ENCODE data around the gene ARL8A. TPM values are rescaled to one million over a fixed set of nuclear protein-coding genes. Genes with fewer than 3 reads are reported as not detected.
"Not testable (repeated sequence)": the region's sequence is repeated elsewhere in the genome, so short reads cannot be mapped to it uniquely, and the experiment has no call there.

ARL8A gene
- total and polyA plus RNA-seq, 4 donors = 8.4 to 25.7 (median 20.2) TPM

DNA sequence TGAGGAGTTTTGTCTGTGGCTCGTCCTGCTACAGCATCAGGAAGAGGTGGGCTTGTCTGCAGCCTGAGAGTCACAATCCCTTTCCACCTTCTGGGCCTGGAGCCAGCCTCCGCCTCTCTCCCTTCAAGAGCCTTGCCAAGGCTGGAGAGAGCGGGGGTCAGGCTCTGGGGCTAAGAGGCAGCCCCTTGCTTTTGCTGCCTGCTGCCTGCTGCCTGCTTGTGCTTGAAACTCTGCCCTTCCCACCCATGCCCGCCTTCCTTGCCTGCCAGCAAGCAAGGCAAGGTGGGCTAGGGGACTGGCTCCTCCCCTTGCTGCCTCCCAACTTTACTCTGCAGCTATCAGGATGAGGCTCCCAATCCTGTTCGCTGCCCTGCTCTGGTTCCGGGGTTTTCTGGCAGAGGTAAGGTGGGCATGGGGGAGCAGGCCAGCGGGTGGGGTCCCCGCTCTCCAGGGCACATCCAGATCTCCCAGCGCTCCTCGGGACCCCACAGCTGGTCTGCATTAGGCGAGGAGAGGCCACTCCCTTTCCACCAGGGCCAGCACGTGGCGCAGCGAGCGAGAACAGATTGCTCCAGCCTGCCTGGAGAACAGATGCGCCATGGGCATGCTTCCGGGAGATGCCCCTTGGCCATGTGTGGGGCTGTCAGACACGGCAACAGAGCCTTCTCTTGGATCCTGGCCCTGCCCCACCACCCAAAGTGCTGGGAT, 23.3 kb upstream of the ARL8A start (continued):
- TF ChIP-seq, protein P1, sequence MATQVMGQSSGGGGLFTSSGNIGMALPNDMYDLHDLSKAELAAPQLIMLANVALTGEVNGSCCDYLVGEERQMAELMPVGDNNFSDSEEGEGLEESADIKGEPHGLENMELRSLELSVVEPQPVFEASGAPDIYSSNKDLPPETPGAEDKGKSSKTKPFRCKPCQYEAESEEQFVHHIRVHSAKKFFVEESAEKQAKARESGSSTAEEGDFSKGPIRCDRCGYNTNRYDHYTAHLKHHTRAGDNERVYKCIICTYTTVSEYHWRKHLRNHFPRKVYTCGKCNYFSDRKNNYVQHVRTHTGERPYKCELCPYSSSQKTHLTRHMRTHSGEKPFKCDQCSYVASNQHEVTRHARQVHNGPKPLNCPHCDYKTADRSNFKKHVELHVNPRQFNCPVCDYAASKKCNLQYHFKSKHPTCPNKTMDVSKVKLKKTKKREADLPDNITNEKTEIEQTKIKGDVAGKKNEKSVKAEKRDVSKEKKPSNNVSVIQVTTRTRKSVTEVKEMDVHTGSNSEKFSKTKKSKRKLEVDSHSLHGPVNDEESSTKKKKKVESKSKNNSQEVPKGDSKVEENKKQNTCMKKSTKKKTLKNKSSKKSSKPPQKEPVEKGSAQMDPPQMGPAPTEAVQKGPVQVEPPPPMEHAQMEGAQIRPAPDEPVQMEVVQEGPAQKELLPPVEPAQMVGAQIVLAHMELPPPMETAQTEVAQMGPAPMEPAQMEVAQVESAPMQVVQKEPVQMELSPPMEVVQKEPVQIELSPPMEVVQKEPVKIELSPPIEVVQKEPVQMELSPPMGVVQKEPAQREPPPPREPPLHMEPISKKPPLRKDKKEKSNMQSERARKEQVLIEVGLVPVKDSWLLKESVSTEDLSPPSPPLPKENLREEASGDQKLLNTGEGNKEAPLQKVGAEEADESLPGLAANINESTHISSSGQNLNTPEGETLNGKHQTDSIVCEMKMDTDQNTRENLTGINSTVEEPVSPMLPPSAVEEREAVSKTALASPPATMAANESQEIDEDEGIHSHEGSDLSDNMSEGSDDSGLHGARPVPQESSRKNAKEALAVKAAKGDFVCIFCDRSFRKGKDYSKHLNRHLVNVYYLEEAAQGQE (IDR thresholded peaks at IDR 0.05) = no peak
- TF ChIP-seq NR2F2 (IDR thresholded peaks at IDR 0.05) = no peak
- TF ChIP-seq EGR1 (IDR thresholded peaks at IDR 0.05; ENCODE audit: low read depth in 2 of 2) = no peak
- no peak for TF ChIP-seq SP1 (IDR thresholded peaks at IDR 0.05)

DNA sequence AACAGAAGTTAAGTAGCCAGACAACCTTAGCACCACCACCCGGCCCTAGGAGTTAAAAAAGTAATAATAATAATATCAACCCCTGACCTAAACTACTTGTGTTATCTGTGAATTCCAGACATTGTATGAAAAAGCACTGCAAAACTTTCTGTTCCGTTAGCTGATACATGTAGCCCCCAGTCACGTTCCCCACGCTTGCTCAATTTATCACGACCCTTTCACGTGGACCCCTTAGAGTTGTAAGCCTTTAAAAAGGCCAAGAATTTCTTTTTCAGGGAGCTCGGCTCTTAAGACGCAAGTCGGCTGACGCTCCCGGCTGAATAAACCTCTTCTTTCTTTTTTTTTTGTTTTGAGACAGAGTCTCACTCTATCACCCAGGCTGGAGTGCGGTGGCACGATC, 22.5 kb upstream of the ARL8A start:
- WGBS = 92% methylated on average over 13 of the region's 13 CpGs
- not testable (repeated sequence) for H3K4me1 ChIP-seq (ENCODE audit: control insufficient read depth in 4 of 4, insufficient read depth in 4 of 4, low read length in 3 of 4); H3K27ac ChIP-seq (ENCODE audit: low read depth in 1 of 2, low read length in 2 of 2); H3K9me3 ChIP-seq (ENCODE audit: control insufficient read depth in 4 of 4, low read length in 3 of 4); H3K27me3 ChIP-seq (ENCODE audit: control insufficient read depth in 4 of 4, insufficient read depth in 4 of 4, low read length in 3 of 4); H3K9ac ChIP-seq (ENCODE audit: low read depth in 1 of 2, low read length in 2 of 2); DNase-seq (ENCODE audit: low spot score); H3K36me3 ChIP-seq (ENCODE audit: control insufficient read depth in 4 of 4, insufficient read depth in 3 of 4, low read depth in 1 of 4, low read length in 3 of 4); H3K4me3 ChIP-seq (ENCODE audit: low read depth in 1 of 3, low read length in 3 of 3)

DNA sequence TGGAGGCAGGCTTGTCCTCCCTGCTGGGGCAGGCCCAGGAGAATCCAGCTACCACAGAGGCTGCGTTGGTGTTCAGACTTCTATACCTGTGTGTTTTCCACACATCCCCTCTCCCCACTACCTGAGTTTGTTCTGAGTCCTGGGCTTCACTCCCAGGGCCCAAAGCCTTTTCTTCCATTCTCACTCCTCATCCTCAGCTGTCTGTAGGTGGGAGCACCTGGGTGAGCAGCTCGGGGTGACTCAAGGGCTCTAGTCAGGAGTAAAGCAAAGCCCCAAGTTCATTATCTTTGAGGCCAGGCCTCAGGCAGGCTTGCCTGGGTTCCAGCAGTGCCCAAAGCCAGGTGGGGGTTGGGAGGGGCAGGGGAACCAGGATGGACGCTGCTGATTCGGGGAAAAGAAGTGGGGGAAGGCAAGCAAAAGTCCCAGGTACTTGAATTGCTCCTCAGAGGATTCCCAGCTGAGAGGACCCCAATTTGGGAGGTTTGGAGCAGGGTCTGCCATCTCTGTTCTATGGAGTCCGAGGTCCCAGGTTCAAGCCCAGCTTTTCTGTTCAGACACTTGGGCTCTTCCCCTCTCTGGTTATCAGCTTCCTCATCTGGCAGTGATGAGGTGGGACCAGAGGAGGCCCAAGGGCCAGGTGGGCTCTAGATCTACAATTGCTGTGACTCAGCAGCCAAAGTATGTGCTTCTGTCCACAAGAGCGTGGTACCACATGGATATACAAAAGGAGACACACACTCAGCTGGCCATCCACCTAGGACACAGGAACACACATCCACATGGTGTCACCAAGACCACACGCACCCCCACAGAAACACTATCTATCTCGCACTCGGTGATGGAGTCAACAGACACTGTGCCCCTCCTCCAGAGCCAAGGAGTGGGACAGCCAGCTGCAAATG, 21.7 kb upstream of the ARL8A start:
- no peak overlapping the region for H3K27ac ChIP-seq (ENCODE audit: low read depth in 1 of 2, low read length in 2 of 2)
- WGBS = 93% methylated on average over 9 of the region's 9 CpGs
- no peak for TF ChIP-seq GABPA (IDR thresholded peaks at IDR 0.05 in 1 of 2, conservative IDR thresholded peaks at IDR 0.05 in 1 of 2)
- no peak for TF ChIP-seq RAD21 (IDR thresholded peaks at IDR 0.05)
- TF ChIP-seq HNF4A (conservative IDR thresholded peaks at IDR 0.05) = no peak
- TF ChIP-seq EGR1 (IDR thresholded peaks at IDR 0.05; ENCODE audit: low read depth in 2 of 2) = no peak
- no peak for TF ChIP-seq JUND (IDR thresholded peaks at IDR 0.05)
- TF ChIP-seq, protein P2, sequence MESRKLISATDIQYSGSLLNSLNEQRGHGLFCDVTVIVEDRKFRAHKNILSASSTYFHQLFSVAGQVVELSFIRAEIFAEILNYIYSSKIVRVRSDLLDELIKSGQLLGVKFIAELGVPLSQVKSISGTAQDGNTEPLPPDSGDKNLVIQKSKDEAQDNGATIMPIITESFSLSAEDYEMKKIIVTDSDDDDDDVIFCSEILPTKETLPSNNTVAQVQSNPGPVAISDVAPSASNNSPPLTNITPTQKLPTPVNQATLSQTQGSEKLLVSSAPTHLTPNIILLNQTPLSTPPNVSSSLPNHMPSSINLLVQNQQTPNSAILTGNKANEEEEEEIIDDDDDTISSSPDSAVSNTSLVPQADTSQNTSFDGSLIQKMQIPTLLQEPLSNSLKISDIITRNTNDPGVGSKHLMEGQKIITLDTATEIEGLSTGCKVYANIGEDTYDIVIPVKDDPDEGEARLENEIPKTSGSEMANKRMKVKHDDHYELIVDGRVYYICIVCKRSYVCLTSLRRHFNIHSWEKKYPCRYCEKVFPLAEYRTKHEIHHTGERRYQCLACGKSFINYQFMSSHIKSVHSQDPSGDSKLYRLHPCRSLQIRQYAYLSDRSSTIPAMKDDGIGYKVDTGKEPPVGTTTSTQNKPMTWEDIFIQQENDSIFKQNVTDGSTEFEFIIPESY (IDR thresholded peaks at IDR 0.05) = no peak
- TF ChIP-seq FOXA1 (IDR thresholded peaks at IDR 0.05) = no peak
- no peak for TF ChIP-seq SP1 (IDR thresholded peaks at IDR 0.05)
- TF ChIP-seq NR2F2 (IDR thresholded peaks at IDR 0.05) = no peak
- TF ChIP-seq, protein P3, sequence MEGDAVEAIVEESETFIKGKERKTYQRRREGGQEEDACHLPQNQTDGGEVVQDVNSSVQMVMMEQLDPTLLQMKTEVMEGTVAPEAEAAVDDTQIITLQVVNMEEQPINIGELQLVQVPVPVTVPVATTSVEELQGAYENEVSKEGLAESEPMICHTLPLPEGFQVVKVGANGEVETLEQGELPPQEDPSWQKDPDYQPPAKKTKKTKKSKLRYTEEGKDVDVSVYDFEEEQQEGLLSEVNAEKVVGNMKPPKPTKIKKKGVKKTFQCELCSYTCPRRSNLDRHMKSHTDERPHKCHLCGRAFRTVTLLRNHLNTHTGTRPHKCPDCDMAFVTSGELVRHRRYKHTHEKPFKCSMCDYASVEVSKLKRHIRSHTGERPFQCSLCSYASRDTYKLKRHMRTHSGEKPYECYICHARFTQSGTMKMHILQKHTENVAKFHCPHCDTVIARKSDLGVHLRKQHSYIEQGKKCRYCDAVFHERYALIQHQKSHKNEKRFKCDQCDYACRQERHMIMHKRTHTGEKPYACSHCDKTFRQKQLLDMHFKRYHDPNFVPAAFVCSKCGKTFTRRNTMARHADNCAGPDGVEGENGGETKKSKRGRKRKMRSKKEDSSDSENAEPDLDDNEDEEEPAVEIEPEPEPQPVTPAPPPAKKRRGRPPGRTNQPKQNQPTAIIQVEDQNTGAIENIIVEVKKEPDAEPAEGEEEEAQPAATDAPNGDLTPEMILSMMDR (IDR thresholded peaks at IDR 0.05; ENCODE audit: low read depth, low read length, missing input control) = no peak
- no peak for TF ChIP-seq YY1 (IDR thresholded peaks at IDR 0.05)
- TF ChIP-seq, protein P4, sequence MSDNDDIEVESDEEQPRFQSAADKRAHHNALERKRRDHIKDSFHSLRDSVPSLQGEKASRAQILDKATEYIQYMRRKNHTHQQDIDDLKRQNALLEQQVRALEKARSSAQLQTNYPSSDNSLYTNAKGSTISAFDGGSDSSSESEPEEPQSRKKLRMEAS (IDR thresholded peaks at IDR 0.05) = no peak
- DNase-seq (ENCODE audit: low spot score) = no peak
- H3K27me3 ChIP-seq (ENCODE audit: control insufficient read depth in 4 of 4, insufficient read depth in 4 of 4, low read length in 3 of 4) = no peaks in the 10 kb centered on the region
- peaks cover 0 to 3% (median under 1%) of the 10 kb centered on the region in 4 donors for H3K4me1 ChIP-seq (ENCODE audit: control insufficient read depth in 4 of 4, insufficient read depth in 4 of 4, low read length in 3 of 4)
- H3K36me3 ChIP-seq (ENCODE audit: control insufficient read depth in 4 of 4, insufficient read depth in 3 of 4, low read depth in 1 of 4, low read length in 3 of 4) = no peaks in the 10 kb centered on the region
- H3K9me3 ChIP-seq (ENCODE audit: control insufficient read depth in 4 of 4, low read length in 3 of 4) = no peaks in the 10 kb centered on the region
- H3K4me3 ChIP-seq (ENCODE audit: low read depth in 1 of 3, low read length in 3 of 3) = no peak overlapping the region
- H3K9ac ChIP-seq (ENCODE audit: low read depth in 1 of 2, low read length in 2 of 2) = no peak overlapping the region
